Ascending aorta (tissue), 2 donors: Measurements from ENCODE around the gene XPNPEP2. TPM values are rescaled to one million over a fixed set of nuclear protein-coding genes. Genes with fewer than 3 reads are reported as not detected.
A peak's percentile ranks its signal among the peaks of the same experiment; 100 is the strongest.

Source experiments
- DNase-seq, 2 donors: peaks; one replicate each; pipeline ENCODE4 v3.0.0-alpha.2; 2019; ENCODE audit warnings: low spot score in 2 of 2
- H3K27ac ChIP-seq, 2 donors: fragments of 200-600 bp; sonication (generic); one replicate each; pipeline ENCODE4 v1.5.1; 2016 to 2017; ENCODE audit warnings: mild to moderate bottlenecking in 1 of 2
- H3K27me3 ChIP-seq: fragments of 200-600 bp; sonication (generic); one replicate; pipeline ENCODE4 v1.5.1; 2017
- H3K36me3 ChIP-seq, 2 donors: fragments of 200-600 bp; sonication (generic); one replicate each; pipeline ENCODE4 v1.5.1; 2016
- H3K4me1 ChIP-seq, 2 donors: fragments of 200-600 bp; sonication (generic); one replicate each; pipeline ENCODE4 v1.5.1; 2016 to 2017; ENCODE audit warnings: mild to moderate bottlenecking in 1 of 2
- H3K4me3 ChIP-seq, 2 donors: fragments of 200-600 bp; sonication (generic); one replicate each; pipeline ENCODE4 v1.5.1; 2016 to 2017; ENCODE audit warnings: mild to moderate bottlenecking in 1 of 2
- H3K9me3 ChIP-seq, 2 donors: fragments of 200-600 bp; sonication (generic); one replicate each; pipeline ENCODE4 v1.5.1; 2016
- CTCF ChIP-seq, 3 experiments: fragments of 200-600 bp in 2 of 3; fragments of 450-650 bp in 1 of 3; sonication (generic) in 2 of 3; IDR thresholded peaks; one replicate each; pipeline ENCODE4 v1.5.1; 2016 to 2019; ENCODE audit warnings: antibody characterized with exemption in 3 of 3, mild to moderate bottlenecking in 1 of 3, moderate library complexity in 1 of 3
- intact Hi-C: fragments of 100-400 bp; cut with DNase I; formaldehyde crosslinking; loops from one replicate; pipeline ENCODE4 v1.15.1; 2023
- total RNA-seq: library from RNA; depleted of rRNA; stranded (reverse); fragments of >200 nt; gene quantifications from one replicate; pipeline ENCODE4 v1.1.0, GENCODE V29; 2016

Gene XPNPEP2
- total RNA-seq, 1 donor from 2014 or later: 7.7 TPM

GRCh38 chrX:129706400-129707072 is 32.2 kb upstream of the XPNPEP2 start:
- intact Hi-C loops: no loop called here
- no peaks in the 10 kb centered on the region for H3K4me1 ChIP-seq
- H3K4me3 ChIP-seq: no peak overlapping the region
- H3K9me3 ChIP-seq: no peaks in the 10 kb centered on the region
- no peaks in the 10 kb centered on the region for H3K36me3 ChIP-seq
- DNase-seq: peak in 1 of 2 donors; percentile 62
- peak overlapping the region; percentile 10 to 19 for H3K27ac ChIP-seq
- TF ChIP-seq CTCF (IDR thresholded peaks at IDR 0.05): no peak
- H3K27me3 ChIP-seq: no peaks in the 10 kb centered on the region

DNA sequence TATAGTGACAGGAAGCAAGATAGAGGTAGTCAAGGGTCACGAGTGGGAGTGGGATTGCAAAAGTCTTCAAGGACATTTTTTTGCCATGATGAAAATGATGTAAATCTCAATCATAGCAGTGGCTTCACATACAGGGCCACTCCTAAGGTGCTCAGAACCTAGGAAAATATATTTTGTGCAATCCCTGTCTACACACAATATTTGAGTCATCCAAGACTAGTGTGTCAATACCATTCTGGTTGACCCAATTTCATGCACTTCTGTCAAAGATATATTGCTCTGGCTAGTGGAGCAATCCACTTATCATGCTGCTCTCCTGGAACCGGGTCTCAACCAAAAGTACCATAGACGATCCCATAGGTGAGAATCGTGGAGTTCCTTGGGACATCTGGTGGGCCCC is 24.2 kb upstream of the XPNPEP2 start:
- H3K9me3 ChIP-seq: no peaks in the 10 kb centered on the region
- no peaks in the 10 kb centered on the region for H3K27me3 ChIP-seq
- DNase-seq: no peak
- intact Hi-C loops: no loop called here
- no peak overlapping the region for H3K4me3 ChIP-seq
- H3K4me1 ChIP-seq: no peaks in the 10 kb centered on the region
- no peaks in the 10 kb centered on the region for H3K36me3 ChIP-seq
- H3K27ac ChIP-seq: no peak overlapping the region
- TF ChIP-seq CTCF (IDR thresholded peaks at IDR 0.05): no peak

- Histone ChIP-seq H3K27ac (no peak overlapping the region), H3K36me3 (no peaks in the 10 kb centered on the region), H3K9me3 (no peaks in the 10 kb centered on the region), H3K27me3 (no peaks in the 10 kb centered on the region), H3K4me1 (no peaks in the 10 kb centered on the region), H3K4me3 (no peak overlapping the region)
- peak in 1 of 2 donors; percentile 12 for DNase-seq
- intact Hi-C loops: no loop called here
- no peak for TF ChIP-seq CTCF (IDR thresholded peaks at IDR 0.05)
Measured at GRCh38 chrX:129716507-129716906, 22.3 kb upstream of the XPNPEP2 start.

DNA sequence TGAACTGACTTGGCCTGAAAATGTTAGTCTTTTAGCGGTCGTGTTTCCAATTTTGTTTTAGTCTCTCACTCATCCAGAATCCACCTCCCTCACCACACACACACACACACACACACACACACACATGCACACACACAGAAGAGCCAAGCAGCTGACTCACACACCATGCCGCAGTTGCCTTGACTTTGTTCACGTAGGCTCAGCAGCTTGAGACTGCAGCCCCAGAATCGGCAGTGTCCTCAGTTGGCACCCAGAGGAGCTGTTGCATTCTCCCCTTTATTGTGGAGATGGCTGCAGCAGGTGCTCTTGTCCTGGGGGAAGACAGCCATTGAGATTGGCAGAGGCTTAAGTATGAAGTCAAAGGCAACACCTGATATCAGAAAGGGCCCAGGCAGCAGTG is 20.9 kb upstream of the XPNPEP2 start:
- Histone ChIP-seq H3K4me1 (no peaks in the 10 kb centered on the region), H3K36me3 (no peaks in the 10 kb centered on the region), H3K27ac (no peak overlapping the region), H3K27me3 (no peaks in the 10 kb centered on the region), H3K4me3 (no peak overlapping the region), H3K9me3 (no peaks in the 10 kb centered on the region)
- DNase-seq: peak in 1 of 2 donors; percentile 68
- TF ChIP-seq CTCF (IDR thresholded peaks at IDR 0.05): no peak
- intact Hi-C loops: no loop called here

GRCh38 chrX:129718676-129719075 is 20.1 kb upstream of the XPNPEP2 start:
- Histone ChIP-seq H3K36me3 (no peaks in the 10 kb centered on the region), H3K9me3 (no peaks in the 10 kb centered on the region), H3K4me1 (no peaks in the 10 kb centered on the region), H3K4me3 (no peak overlapping the region), H3K27me3 (no peaks in the 10 kb centered on the region), H3K27ac (no peak overlapping the region)
- intact Hi-C loops: no loop called here
- no peak for TF ChIP-seq CTCF (IDR thresholded peaks at IDR 0.05)
- peak in 1 of 2 donors; percentile 33 for DNase-seq

DNA sequence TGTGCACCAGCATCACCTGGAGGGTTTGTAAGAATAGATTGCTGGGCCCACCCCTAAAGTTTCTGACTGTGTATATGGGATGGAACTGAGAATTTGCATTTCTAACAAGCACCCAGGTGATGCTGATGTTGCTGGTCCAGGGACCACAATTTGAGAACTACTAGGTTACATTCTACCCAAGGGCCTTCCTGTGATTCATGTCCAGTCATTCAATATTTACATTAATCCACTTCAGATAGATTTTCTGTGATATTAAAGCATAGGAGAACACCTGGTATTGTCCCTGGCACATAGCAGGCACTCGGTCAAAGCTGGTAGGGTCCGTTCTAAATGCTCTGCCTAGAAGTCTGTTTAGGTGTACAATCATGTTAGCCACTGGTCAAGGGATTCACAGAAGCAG is 19.5 kb upstream of the XPNPEP2 start:
- intact Hi-C loops: no loop called here

More for the DNA sequence above, 19.5 kb upstream of the XPNPEP2 start:
- Histone ChIP-seq H3K36me3 (no peaks in the 10 kb centered on the region), H3K9me3 (no peaks in the 10 kb centered on the region), H3K27me3 (no peaks in the 10 kb centered on the region), H3K27ac (no peak overlapping the region), H3K4me3 (no peak overlapping the region), H3K4me1 (no peaks in the 10 kb centered on the region)
- TF ChIP-seq CTCF (IDR thresholded peaks at IDR 0.05): no peak
- DNase-seq: peak in 1 of 2 donors; percentile 7
